ENCODE results near the gene KLF16.

The KLF16 gene

DNA sequence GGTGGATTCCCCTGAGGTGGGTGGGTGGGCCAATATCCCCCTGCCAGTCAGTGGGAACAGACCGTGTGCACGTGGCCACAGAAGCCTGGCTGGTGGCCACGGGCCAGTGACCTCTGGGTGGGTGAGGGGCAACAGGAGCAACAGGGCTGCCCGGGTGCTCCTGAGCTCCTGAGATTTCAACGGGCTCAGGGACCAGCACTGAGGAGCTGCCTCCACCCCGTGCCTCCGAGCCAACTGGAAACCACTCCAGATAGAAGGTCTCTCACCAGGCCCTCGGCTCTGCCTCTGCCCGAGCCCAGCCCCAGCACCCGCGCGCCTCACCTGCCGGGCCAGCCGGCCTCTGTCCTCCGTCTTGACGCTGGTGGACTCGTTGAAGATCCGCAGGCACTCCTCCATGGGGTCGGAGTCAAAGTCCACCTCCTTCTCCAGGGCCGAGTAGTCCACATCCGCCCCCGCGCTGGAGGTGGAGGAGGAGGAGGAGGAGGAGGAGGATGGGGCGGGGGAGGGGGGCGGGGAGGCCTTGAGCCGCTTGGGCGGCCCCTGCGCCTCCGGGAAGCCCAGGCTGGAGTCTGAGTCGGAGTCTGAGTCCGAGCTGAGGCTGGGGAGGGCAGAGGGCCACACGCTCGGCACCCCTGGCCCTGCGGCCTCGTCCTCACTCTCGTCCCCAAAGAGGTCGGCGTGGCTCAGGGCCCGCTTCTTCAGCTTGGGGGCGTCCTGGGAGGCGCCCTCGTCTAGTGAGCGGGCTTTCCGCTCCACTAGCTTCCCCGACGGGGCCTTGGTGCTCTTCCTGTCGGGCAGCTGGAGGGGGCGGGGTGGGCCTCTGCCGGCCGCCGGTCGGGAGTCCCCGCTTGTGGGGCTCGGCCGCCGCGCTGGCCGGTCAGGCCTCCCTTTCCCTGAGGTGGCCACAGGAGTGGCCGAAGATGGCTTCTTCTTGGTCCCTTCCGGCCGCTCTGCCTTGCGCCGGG lies 36.5 kb downstream of the KLF16 start:
- DNase-seq: no peak

- peak in 52 of 58 donors; percentile 5 to 78 (median 43) for DNase-seq
Measured at GRCh38 chr19:1825909-1826556, 37.3 kb downstream of the KLF16 start.

DNA sequence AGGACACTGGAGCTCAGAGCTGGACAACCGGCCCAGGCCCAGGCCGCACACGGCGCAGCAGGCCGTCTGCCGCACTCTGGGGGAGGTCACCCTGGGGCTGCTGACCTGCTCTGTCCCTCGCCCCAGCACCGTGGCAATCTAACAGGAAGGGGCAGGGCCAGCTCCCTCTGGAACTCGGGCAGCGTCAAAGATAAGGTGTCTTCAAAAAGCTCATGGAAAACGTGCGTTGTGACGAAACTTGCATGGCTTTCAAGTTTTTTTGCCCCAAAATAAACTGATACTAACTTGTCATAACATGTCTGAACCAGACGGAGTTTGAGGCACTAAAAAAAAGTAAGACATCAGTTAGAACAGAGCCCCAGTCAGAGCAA lies 39.1 kb downstream of the KLF16 start:
- DNase-seq: no peak

GRCh38 chr19:1823539-1824251 lies 39.7 kb downstream of the KLF16 start:
- no peak for DNase-seq

- no peak for DNase-seq
Measured at GRCh38 chr19:1823020-1823419, 40.4 kb downstream of the KLF16 start.

GRCh38 chr19:1822210-1822609 lies 41.2 kb downstream of the KLF16 start:
- DNase-seq: no peak

GRCh38 chr19:1819341-1820255 lies 43.8 kb downstream of the KLF16 start:
- no peak for DNase-seq

- no peak for DNase-seq
Measured at GRCh38 chr19:1818549-1819195, 44.7 kb downstream of the KLF16 start.

DNA sequence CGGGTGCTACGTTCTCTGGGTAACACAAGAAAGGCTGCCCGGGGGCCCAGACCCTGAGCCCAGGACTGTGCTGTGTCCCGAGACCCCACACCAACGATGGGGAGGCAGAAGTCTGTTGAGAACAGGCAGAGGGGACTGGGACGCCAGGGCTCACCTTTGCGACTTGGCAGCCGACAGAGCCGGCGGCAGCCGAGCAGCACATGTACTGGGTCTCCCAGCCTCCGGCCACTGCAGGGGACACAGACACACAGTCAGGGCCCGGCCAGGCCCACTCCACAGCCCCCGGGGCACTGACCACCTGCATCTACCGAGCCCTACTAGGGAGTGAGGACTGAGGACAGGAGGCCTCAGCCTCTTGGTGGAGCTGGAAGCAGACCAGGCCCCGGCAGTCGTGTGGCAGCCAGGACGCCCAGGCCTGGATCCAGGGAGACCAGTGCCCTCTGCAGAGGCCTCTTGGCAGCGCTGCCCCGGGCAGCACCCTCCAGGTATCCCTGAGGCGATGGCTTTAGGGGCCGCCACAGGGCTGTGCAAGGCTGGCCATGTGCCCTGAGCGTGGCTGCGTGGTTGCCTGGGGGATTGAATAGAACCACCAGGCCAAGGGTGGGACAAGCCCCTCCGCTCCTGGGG lies 45.7 kb downstream of the KLF16 start:
- DNase-seq: no peak

GRCh38 chr19:1816530-1817298 lies 46.7 kb downstream of the KLF16 start:
- DNase-seq: no peak

- DNase-seq: no peak
Measured at GRCh38 chr19:1815605-1816529, 47.5 kb downstream of the KLF16 start.

DNA sequence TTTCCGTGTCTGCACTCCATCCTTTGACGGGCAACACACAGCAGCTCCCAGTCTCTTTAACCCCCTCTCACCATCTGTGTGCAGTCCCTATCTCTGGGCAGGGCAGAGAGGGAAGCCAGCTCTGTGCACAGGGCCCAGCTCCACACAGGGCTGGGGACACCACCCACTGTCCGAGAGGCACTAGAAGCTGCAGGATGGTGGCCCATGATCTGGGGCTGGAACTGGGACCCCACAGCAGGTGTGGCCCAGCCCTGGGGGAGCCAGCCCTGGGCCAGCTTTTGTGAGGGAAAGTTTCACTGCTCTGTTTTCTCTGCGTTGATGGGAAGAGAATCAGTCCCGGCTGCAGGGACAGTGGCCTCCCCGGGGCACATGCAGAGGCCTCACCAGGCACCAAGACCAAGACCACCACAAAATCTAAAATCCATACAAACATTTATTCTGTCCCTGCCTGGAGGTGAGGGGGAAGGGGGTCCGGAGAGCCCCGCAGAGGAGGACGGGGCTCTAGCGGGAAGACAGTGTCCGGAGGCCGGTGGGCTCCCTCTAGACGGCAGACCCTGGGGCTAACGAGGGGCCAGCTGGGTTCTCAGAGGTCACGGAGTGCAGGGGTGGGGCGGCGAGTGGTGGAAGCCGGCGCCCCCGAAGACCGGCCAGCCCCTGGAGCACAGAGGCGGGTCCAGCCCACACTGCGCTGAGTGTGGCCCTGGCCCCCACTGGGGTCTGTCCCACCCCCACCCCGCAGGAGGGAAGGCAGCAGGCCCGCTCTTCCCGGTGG lies 48.4 kb downstream of the KLF16 start:
- no peak for DNase-seq

GRCh38 chr19:1814391-1814790 lies 49.0 kb downstream of the KLF16 start:
- DNase-seq: no peak

GRCh38 chr19:1813192-1814182 lies 49.9 kb downstream of the KLF16 start:
- DNase-seq: no peak

GRCh38 chr19:1812426-1813191 lies 50.8 kb downstream of the KLF16 start:
- peak in 55 of 58 donors; percentile 11 to 90 (median 59) for DNase-seq
